Neutrophil (primary cell): ENCODE measurements around the gene NEDD4L.

Experiments
- H3K27ac ChIP-seq: fragments of 200-600 bp; sonication (generic); 2 replicates; pipeline ENCODE4 v1.5.1; 2016; ENCODE audit warnings: mild to moderate bottlenecking, moderate library complexity
- H3K27me3 ChIP-seq: fragments of 200-600 bp; sonication (generic); 2 replicates; pipeline ENCODE4 v1.6.0; 2016; ENCODE audit warnings: mild to moderate bottlenecking
- H3K36me3 ChIP-seq: fragments of 200-600 bp; sonication (generic); 2 replicates; pipeline ENCODE4 v1.5.1; 2017
- H3K4me1 ChIP-seq, 2 experiments: fragments of 200-600 bp in 1 of 2; sonication (generic) in 1 of 2; 1 replicate in 1 of 2; 2 replicates in 1 of 2; pipeline versions ENCODE4 v1.5.1 to v1.6.1; 2013 to 2016; ENCODE audit warnings: low read depth in 1 of 2, low read length in 1 of 2, mild to moderate bottlenecking in 1 of 2, moderate library complexity in 1 of 2; ENCODE audit not compliant: control insufficient read depth in 1 of 2, insufficient read depth in 1 of 2
- H3K4me3 ChIP-seq, 2 experiments: fragments of 200-600 bp in 1 of 2; sonication (generic) in 1 of 2; 1 replicate in 1 of 2; 2 replicates in 1 of 2; pipeline ENCODE4 v1.5.1; 2013 to 2016; ENCODE audit warnings: low read depth in 1 of 2, low read length in 1 of 2, mild to moderate bottlenecking in 1 of 2, moderate library complexity in 1 of 2
- H3K9me3 ChIP-seq: fragments of 200-600 bp; sonication (generic); 2 replicates; pipeline ENCODE4 v1.5.1; 2016
- TF ChIP-seq, protein P1 (sequence below): fragments of 200-600 bp; sonication (generic); IDR thresholded peaks from 2 replicates; pipeline ENCODE4 v1.5.1; 2016; ENCODE audit warnings: antibody characterized with exemption

The NEDD4L gene

DNA sequence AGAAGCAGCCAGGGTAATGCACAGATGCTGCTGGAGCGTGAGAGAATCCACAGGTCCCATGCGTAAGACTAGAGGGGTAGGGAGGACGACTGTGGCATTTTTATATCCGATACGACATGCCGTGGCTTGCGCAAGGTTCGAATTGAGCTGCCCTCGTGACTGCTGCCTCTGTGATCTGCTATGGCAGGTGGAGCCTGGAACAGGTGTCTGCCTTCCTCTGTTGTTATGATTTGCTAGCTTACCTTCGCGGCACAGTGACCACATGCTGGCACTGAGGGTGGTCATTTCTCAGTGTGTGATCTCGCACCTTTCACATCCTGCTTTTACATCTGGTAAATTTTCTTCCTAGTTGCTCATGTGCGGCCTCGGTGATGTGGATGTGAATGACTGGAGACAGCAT lies 344.7 kb downstream of the NEDD4L start:
- H3K9me3 ChIP-seq, result no peaks in the 10 kb centered on the region

DNA sequence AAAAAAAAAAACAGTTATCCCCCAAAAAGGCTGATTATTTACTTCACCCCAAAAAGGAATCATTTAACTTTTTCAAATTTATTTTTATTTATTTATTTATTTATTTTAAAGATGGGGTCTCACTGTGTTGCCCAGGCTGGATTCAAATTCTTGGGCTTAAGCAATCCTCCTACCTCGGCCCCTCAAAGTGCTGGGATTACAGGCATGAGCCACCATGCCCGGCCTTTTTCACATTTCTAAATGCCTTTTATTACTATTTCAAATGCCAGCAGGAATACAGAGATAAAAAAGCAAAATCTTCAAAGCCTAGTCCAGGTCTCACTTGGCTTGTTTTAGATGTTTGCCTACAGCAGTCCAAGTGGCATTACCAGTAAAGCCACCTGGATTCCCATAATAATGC lies 345.7 kb downstream of the NEDD4L start:
- no peaks in the 10 kb centered on the region for H3K4me1 ChIP-seq
- H3K27ac ChIP-seq, result no peak overlapping the region
- TF ChIP-seq, protein P1, sequence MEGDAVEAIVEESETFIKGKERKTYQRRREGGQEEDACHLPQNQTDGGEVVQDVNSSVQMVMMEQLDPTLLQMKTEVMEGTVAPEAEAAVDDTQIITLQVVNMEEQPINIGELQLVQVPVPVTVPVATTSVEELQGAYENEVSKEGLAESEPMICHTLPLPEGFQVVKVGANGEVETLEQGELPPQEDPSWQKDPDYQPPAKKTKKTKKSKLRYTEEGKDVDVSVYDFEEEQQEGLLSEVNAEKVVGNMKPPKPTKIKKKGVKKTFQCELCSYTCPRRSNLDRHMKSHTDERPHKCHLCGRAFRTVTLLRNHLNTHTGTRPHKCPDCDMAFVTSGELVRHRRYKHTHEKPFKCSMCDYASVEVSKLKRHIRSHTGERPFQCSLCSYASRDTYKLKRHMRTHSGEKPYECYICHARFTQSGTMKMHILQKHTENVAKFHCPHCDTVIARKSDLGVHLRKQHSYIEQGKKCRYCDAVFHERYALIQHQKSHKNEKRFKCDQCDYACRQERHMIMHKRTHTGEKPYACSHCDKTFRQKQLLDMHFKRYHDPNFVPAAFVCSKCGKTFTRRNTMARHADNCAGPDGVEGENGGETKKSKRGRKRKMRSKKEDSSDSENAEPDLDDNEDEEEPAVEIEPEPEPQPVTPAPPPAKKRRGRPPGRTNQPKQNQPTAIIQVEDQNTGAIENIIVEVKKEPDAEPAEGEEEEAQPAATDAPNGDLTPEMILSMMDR, result no peak
- no peaks in the 10 kb centered on the region for H3K36me3 ChIP-seq
- no peaks in the 10 kb centered on the region for H3K9me3 ChIP-seq
- H3K4me3 ChIP-seq, result no peak overlapping the region
- H3K27me3 ChIP-seq, result no peaks in the 10 kb centered on the region

More for the DNA sequence above, 344.7 kb downstream of the NEDD4L start:
- Histone ChIP-seq H3K36me3 (no peaks in the 10 kb centered on the region), H3K4me3 (no peak overlapping the region), H3K4me1 (no peaks in the 10 kb centered on the region), H3K27ac (no peak overlapping the region), H3K27me3 (no peaks in the 10 kb centered on the region)
- TF ChIP-seq, protein P1, result no peak

DNA sequence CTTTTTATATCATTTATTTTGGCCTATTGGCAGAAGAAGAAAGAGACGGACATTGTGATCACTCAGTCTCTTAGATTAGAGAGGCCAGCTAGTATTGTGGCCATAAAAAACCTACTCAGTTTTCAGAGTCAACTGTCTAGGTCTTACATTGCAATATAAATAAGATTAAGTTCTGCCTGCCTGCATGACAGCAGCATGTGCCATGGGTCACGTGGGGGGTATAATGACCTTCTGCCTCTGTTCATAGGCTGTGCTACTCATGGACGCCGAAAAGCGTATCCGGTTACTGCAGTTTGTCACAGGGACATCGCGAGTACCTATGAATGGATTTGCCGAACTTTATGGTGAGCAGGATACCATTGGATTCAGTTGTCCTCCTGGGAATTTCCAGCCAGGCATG lies 346.4 kb downstream of the NEDD4L start:
- Histone ChIP-seq H3K4me3 (no peak overlapping the region), H3K36me3 (no peaks in the 10 kb centered on the region), H3K9me3 (no peaks in the 10 kb centered on the region), H3K27ac (no peak overlapping the region), H3K27me3 (no peaks in the 10 kb centered on the region), H3K4me1 (no peaks in the 10 kb centered on the region)
- TF ChIP-seq, protein P1, result no peak

DNA sequence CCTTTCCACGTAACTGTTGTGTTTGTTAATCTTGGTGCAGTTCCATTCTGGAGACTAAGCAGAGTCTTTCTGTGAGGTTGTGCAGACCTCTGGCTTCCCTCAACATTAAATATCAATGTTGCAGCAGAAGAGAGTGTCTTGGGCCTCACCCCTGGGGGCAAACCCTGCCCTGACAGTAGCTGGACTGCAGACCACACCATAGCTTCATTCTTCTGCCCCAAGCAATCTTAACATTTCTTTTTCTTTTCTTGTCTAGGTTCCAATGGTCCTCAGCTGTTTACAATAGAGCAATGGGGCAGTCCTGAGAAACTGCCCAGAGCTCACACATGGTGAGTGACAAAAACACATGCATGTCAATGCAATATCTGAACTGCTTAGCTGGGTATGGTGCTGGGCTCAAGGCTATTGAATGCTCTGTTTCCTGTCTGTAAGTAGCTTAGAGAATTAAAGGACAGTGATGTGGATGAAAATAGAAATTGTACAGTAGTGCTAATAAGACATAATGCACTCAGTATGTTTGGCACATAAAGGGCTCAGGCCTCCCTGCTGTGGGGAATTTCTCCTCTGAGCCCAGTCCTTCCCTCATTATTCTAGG lies 347.3 kb downstream of the NEDD4L start:
- no peaks in the 10 kb centered on the region for H3K27me3 ChIP-seq
- H3K9me3 ChIP-seq, result no peaks in the 10 kb centered on the region
- TF ChIP-seq, protein P1, result no peak
- no peak overlapping the region for H3K4me3 ChIP-seq
- no peaks in the 10 kb centered on the region for H3K36me3 ChIP-seq
- H3K27ac ChIP-seq, result no peak overlapping the region
- no peaks in the 10 kb centered on the region for H3K4me1 ChIP-seq

DNA sequence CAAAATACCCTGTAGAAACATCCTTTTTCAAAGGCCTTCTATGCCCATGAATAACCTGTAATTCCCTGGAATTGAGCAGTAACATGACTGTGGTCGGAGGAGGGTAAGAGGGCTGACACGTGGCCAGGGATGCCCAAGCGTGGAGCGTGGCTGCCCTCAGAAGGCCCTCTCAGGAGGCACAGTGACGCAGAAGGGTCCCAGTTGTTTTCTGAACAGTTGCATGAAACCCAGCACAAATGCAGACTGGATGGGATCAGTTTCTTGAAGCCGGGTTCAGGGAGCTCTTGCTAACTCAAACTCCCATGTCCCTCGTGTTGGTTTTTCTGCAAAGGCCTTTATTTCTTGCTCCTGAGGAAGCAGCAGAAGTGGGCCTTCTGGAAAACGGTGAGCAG lies 347.9 kb downstream of the NEDD4L start:
- no peaks in the 10 kb centered on the region for H3K36me3 ChIP-seq
- TF ChIP-seq, protein P1, result no peak
- no peaks in the 10 kb centered on the region for H3K27me3 ChIP-seq
- H3K27ac ChIP-seq, result no peak overlapping the region
- H3K4me3 ChIP-seq, result no peak overlapping the region
- H3K4me1 ChIP-seq, result no peaks in the 10 kb centered on the region
- H3K9me3 ChIP-seq, result no peaks in the 10 kb centered on the region
